GM18511 (cell line): ENCODE data around the gene PPP1R14C.
"Not testable (repeated sequence)": the region's sequence is repeated elsewhere in the genome, so short reads cannot be mapped to it uniquely, and the experiment has no call there.

Experiments used
- ATAC-seq: cut with Tn5 transposase; IDR thresholded peaks from one replicate; pipeline ENCODE4 v1.9.1; 2021; ENCODE audit warnings: mild to moderate bottlenecking, moderate library complexity; ENCODE audit not compliant: unreplicated experiment

The PPP1R14C gene

GRCh38 chr6:150187433-150187832 lies 44.6 kb downstream of the PPP1R14C start:
- not testable (repeated sequence) for ATAC-seq

DNA sequence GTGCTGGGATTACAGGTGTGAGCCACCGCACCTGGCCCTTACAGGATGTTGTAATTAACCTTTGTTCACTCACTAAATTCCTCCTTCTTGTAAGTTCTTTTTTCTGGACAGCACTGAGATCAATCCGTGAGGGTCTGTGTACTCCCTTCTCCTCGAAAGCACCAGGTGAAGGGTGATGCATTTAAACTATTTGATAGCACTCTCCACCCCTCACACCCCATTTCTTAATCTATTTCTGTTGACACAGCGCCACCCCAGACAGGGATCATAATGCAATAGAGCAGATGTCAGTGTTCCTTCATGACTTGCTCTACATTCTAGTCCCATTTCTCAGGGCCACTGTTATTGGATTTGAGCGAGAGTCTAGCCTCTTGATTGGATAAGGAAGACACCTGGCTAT lies 46.3 kb downstream of the PPP1R14C start:
- no peak for ATAC-seq

DNA sequence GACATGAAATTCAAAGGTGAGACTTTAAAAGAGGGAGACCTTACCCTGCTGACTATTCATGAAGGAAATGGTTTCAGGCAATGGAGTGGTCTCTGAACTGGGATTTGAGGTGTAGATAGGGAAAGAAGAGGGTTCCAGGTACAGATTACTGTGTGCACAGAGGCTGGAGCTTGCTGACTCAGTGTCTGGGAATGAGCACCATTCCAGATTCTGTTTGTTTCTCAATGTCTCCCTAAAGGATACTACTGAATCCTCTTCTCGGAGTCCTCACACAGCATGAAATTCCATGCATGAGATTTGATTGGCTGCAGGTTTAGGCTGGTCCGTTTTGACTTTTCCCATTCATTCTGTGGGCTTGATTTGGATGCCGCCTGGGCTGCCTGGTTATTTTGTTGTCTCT lies 49.0 kb downstream of the PPP1R14C start:
- ATAC-seq, result no peak

DNA sequence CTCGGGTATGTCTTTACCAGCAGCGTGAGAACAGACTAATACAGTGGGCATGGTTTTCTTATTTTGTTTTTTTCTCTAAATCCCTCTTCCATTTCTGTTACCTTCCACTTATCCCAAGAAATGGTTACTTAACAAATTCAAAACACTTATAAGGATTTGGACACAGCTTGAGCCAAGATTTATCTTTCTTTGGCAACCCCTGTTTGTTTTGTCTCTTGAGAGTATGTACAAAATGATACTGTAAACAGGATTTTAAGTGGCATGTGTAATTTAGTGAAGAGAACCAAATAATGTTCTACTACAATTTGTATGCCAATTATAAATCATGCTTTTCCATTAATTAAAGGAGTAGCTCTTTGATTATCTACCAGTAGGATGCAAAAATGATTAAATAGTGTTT lies 51.4 kb downstream of the PPP1R14C start:
- no peak for ATAC-seq

GRCh38 chr6:150195996-150196417 lies 53.2 kb downstream of the PPP1R14C start:
- ATAC-seq, result no peak

GRCh38 chr6:150196942-150197745 lies 54.3 kb downstream of the PPP1R14C start:
- ATAC-seq, result no peak

GRCh38 chr6:150198532-150198931 lies 55.7 kb downstream of the PPP1R14C start:
- no peak for ATAC-seq

GRCh38 chr6:150199241-150199640 lies 56.4 kb downstream of the PPP1R14C start:
- ATAC-seq, result no peak

DNA sequence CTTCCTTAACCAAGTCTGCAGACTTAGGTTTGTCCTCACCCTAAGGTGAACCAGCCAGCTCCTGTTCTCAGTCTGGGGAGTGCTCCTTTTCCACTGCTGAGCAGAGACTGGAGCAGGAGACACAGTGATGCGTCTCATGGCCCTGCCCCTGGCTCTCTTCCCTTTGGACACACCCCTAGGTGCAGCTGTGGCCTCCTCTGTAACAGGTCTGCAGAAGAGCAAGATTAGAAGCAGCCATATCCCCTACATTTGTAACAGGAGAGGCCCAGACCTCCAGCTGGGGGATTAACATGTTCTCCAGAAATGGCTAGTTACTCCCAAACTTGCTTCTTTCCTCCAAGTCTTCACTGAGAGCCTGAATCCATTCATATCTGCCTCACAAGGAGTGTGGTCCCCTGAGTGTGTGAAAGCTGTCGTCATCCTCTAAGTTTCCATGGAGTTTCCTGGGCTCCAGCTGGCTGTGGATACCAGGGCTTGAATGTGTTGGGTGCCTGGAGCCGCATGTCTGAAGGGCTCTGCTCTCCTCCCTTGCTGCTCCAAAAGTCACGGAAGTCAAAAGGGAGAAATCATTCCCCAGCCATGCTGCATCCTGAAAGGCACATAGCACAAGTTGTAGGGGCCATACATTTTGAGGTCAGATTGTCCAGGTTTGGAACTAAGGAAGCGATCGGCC lies 57.7 kb downstream of the PPP1R14C start:
- no peak for ATAC-seq

- ATAC-seq, result no peak
Observed at GRCh38 chr6:150201285-150201684, 58.4 kb downstream of the PPP1R14C start.

DNA sequence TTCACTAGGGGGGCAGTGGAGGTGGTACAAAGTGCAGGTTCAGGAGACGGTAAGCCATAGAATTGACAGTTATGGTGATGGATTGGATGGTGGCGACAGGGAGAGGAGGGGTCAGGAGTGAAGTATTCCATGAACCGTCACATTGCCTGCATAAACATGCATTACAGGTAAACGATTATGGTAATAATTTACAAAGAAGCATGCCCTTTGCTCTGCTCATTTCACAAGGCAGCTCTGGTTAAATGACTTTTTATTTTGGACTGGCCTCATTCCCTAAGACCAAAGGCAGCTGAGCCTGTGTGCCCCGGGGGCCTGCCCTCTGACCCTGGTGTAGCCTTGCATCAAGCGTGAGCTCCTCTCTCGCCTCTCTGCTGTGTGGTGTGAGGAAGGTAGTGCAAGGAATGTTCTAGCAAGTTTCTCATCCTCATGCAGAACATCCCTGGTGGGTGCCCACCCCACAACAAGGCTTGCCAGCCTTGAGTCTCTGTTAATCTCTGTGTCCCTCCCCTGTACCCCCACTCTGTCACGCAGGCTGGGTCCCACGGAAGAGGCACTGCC lies 59.0 kb downstream of the PPP1R14C start:
- no peak for ATAC-seq

DNA sequence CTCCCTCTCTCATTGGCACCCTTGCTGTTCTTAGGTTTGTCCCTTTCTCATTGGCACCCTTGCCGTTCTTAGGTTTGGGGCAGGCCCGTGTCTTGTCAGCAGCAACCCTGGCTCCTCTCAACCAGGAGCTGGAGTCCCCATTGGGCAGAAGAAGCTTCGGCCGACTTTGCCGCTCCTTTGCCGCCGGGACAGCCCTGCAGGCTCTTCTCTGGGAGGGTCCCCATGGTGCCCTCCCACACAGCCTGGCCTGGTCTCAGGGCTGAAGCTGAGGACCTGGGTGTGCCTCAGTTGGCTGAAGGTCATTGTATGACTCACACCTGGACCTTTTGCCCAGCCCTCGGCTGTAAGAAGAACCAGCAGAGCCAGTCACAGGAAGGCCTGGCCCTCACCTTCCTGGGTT lies 59.6 kb downstream of the PPP1R14C start:
- no peak for ATAC-seq

GRCh38 chr6:150202934-150203333 lies 60.1 kb downstream of the PPP1R14C start:
- ATAC-seq, result no peak

DNA sequence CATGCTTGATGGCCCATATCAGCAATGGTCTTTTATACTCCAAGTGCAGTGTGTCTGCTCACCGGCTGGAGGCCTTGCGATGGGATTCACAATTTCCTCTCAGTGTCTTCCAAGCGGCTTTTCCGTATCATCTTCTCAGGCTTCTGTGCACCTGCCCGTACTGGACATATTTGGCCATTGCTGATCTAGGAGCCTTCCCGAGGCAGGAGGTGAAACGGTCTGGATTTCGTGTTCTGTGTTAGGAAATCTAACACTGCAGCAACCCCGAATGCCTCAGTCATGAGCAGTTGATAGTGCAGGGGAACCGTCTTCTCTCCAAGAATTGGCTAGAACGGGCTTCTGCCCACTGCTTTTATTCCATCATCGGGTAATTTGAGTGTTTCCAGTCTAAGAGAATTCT lies 60.5 kb downstream of the PPP1R14C start:
- no peak for ATAC-seq

DNA sequence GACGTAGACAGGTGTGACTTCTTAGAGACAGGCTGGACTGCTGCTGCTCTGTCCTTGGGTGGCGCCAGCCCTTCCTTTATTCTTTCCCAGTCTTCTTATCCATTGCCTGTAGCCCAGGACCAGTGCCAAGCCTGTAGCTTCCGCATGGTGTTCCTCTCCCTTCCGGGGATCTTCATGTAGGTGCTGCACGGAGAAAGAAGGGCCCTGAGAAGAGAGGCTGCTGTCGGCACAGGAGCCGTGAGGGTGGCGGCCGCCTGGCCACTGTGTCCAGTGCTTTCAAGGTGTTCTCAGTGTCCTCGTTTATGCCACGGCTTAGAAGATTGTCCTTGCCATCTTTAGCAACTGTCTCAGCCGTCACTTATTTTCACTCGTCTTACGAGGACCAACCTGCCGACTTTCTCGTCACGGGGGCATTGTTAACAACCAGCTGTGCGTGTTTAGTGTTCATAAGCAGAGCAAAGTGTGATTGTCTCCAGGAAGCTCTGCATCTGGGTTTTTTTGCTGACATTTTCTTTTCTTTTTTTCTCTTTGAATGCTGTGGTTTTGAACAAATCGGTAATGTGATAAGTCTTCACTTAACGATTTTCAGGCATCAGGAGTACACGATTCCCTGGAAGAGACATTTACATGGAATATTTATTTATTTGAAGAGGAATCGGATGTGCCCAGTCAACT lies 61.2 kb downstream of the PPP1R14C start:
- no peak for ATAC-seq

DNA sequence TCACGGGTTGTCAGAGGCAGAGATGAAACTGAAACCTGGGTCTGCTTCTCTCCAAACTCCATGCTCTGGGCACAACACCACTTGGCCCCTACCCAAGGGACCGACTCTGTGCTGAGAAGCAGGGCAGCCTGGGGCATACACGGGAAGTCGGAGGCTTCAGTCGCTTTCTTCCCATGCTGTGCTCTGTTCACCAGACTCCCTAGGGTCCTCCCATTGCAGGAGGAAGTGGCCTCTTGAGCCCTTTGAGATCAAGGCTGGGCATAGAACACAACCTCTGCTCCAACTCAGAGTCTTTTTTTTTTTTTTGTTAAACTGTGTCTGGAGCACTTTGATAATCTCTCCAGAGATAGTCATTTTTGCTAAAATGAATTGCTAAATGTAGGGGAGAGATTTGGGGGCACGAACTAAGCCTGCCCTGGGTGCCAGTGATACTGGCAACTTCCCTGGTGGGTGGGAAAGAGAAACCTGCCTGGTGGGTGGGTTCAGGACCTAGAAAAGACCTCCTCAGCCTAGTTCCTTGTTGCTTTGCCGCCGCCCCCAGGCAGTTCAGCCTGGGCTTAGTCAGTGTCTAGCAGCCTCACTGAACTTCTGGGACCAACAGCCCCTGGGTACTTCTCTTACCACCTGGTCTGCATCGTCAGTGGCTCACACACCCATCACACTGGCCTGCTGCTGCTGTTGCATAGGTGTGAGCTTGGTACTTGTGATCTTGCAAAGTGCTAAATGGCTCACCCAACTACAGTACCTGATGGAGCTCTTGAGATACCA lies 62.0 kb downstream of the PPP1R14C start:
- no peak for ATAC-seq

DNA sequence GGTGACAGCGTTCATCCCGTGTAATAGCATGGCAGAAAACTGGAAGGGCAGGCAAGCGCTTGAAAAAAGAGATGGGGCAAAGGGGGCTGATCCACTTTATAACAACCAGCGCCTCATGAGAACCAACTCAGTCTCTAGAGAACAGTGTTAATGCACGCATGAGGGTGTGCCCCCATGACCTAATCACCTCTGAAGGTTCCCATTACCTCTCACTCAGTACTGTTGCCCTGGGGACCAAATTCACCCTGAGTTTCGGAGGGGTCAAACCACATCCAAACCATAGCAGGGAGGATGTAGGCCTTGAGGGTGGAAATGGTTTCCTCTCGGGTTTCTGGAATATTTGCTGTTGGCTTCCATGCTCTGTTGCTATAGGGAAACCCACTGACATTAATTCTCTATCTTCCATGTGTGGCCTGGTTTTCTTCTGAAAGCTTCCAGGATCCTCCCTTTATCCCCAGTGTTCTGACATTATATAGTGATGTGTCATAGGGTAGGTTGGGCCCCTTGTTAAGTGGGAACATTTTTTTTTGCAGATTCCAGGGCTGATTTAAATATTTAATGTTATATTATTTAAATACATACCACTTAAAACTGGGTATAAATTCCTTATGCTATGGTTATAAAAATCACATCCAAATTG lies 65.2 kb downstream of the PPP1R14C start:
- no peak for ATAC-seq

DNA sequence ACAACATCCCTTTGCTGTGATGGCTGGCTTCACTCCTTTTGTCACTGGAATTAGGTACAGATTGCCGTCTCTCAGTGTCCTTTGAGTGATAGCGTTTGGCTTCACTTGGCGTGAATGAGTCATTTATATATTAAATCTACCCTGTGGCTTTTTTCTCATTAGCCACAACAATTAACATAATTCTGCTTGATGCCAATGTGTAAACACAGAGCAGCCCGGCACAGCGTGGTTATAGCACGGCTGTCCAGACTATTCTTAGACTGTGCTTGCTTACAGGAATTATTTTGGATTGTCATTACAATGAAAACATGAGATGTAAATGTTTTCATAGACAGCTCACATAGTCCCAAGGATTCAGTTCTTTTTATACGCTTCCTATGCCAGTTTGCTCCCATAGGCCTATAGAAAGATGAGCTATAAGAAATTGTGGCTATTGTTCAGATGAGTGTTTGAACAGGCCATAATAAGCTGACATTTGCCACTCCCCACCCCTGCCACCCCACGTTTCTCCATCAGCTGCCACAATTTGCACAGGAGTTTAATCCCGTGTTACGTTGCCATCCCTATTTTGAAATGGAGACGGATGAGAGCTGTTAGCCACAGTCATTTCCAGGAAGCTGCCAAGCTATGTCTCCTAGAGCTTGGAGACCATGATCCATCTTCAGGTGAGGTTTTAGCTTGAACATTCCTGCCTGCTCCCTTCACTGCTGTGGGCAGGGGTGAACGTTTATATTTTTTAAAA lies 65.9 kb downstream of the PPP1R14C start:
- no peak for ATAC-seq

DNA sequence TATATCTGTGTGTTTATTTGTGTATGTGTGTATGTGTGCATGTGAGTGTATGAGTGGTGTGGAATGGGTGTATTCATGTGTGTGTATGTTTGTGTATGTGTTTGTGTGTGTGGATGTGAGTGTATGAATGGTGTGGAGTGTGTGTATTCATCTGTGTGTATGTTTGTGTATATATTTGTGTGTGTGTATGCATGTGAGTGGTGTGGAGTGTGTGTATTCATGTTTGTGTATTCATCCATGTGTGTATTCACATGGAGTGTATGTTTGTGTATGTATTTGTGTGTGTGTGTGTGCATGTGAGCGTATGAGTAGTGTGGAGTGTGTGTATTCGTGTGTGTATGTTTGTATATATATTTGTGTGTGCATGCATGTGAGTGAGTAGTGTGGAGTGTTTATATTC lies 66.6 kb downstream of the PPP1R14C start:
- no peak for ATAC-seq
